ENCODE data around the gene CAB39.
"Not testable (repeated sequence)": the region's sequence is repeated elsewhere in the genome, so short reads cannot be mapped to it uniquely, and the experiment has no call there.

CAB39 gene

GRCh38 chr2:230682546-230682945 lies 30.1 kb upstream of the CAB39 start:
- in situ Hi-C loops (cut with MboI; ENCODE audit: low sequenced_read_pairs) = no loop called here

GRCh38 chr2:230684270-230685168 lies 28.1 kb upstream of the CAB39 start:
- in situ Hi-C loops (cut with MboI; ENCODE audit: low sequenced_read_pairs) = no loop called here

GRCh38 chr2:230685178-230685577 lies 27.5 kb upstream of the CAB39 start:
- in situ Hi-C loops (cut with MboI; ENCODE audit: low sequenced_read_pairs) = no loop called here

GRCh38 chr2:230687498-230687897 lies 25.1 kb upstream of the CAB39 start:
- in situ Hi-C loops (cut with MboI; ENCODE audit: low sequenced_read_pairs) = no loop called here

- in situ Hi-C loops (cut with MboI; ENCODE audit: low sequenced_read_pairs) = no loop called here
Measured at GRCh38 chr2:230688490-230688889, 24.2 kb upstream of the CAB39 start.

- in situ Hi-C loops (cut with MboI; ENCODE audit: low sequenced_read_pairs) = no loop called here
Measured at GRCh38 chr2:230690439-230690838, 22.2 kb upstream of the CAB39 start.

GRCh38 chr2:230691005-230691647 lies 21.5 kb upstream of the CAB39 start:
- in situ Hi-C loops (cut with MboI; ENCODE audit: low sequenced_read_pairs) = no loop called here

- in situ Hi-C loops (cut with MboI; ENCODE audit: low sequenced_read_pairs) = no loop called here
Measured at GRCh38 chr2:230692760-230693159, 19.9 kb upstream of the CAB39 start.

GRCh38 chr2:230693411-230693810 lies 19.2 kb upstream of the CAB39 start:
- in situ Hi-C loops (cut with MboI; ENCODE audit: low sequenced_read_pairs) = no loop called here

- in situ Hi-C loops (cut with MboI; ENCODE audit: low sequenced_read_pairs) = no loop called here
Measured at GRCh38 chr2:230694241-230694640, 18.4 kb upstream of the CAB39 start.

GRCh38 chr2:230695551-230695950 lies 17.1 kb upstream of the CAB39 start:
- in situ Hi-C loops (cut with MboI; ENCODE audit: low sequenced_read_pairs) = no loop called here

- in situ Hi-C loops (cut with MboI; ENCODE audit: low sequenced_read_pairs) = no loop called here
Measured at GRCh38 chr2:230696670-230697069, 16.0 kb upstream of the CAB39 start.

- in situ Hi-C loops (cut with MboI; ENCODE audit: low sequenced_read_pairs) = no loop called here
Measured at GRCh38 chr2:230697676-230698075, 15.0 kb upstream of the CAB39 start.

- in situ Hi-C loops (cut with MboI; ENCODE audit: low sequenced_read_pairs) = not testable (repeated sequence)
Measured at GRCh38 chr2:230698753-230699152, 13.9 kb upstream of the CAB39 start.

GRCh38 chr2:230700447-230700846 lies 12.2 kb upstream of the CAB39 start:
- in situ Hi-C loops (cut with MboI; ENCODE audit: low sequenced_read_pairs) = no loop called here

- in situ Hi-C loops (cut with MboI; ENCODE audit: low sequenced_read_pairs) = no loop called here
Measured at GRCh38 chr2:230701308-230701707, 11.3 kb upstream of the CAB39 start.

GRCh38 chr2:230702457-230702856 lies 10.2 kb upstream of the CAB39 start:
- in situ Hi-C loops (cut with MboI; ENCODE audit: low sequenced_read_pairs) = not testable (repeated sequence)

- in situ Hi-C loops (cut with MboI; ENCODE audit: low sequenced_read_pairs) = no loop called here
Measured at GRCh38 chr2:230703514-230703913, 9.1 kb upstream of the CAB39 start.

- in situ Hi-C loops (cut with MboI; ENCODE audit: low sequenced_read_pairs) = no loop called here
Measured at GRCh38 chr2:230706053-230706521, 6.6 kb upstream of the CAB39 start.

- in situ Hi-C loops (cut with MboI; ENCODE audit: low sequenced_read_pairs) = no loop called here
Measured at GRCh38 chr2:230706966-230707365, 5.7 kb upstream of the CAB39 start.

GRCh38 chr2:230708204-230708603 lies 4.4 kb upstream of the CAB39 start:
- in situ Hi-C loops (cut with MboI; ENCODE audit: low sequenced_read_pairs) = no loop called here

- in situ Hi-C loops (cut with MboI; ENCODE audit: low sequenced_read_pairs) = no loop called here
Measured at GRCh38 chr2:230711224-230711623, 1.4 kb upstream of the CAB39 start.
